ENCODE data around the gene LAMC3.
A peak's percentile ranks its signal among the peaks of the same experiment; 100 is the strongest.
"Not testable (repeated sequence)": the region's sequence is repeated elsewhere in the genome, so short reads cannot be mapped to it uniquely, and the experiment has no call there.

The LAMC3 gene

GRCh38 chr9:130999245-130999623 lies 9.7 kb upstream of the LAMC3 start:
- no peaks in the 10 kb centered on the region for H3K9me3 Mint-ChIP-seq
- no peak overlapping the region for H3K4me3 Mint-ChIP-seq

GRCh38 chr9:131000526-131000925 lies 8.4 kb upstream of the LAMC3 start:
- peaks cover 0 to 37% of the 10 kb centered on the region in 2 donors for H3K27me3 Mint-ChIP-seq
- ATAC-seq (replicated peaks); H3K9me3 Mint-ChIP-seq; H3K4me1 Mint-ChIP-seq (ENCODE audit: low read depth in 2 of 2); DNase-seq; H3K4me3 Mint-ChIP-seq; H3K36me3 Mint-ChIP-seq (ENCODE audit: insufficient read depth); H3K27ac Mint-ChIP-seq: not testable (repeated sequence)

More at GRCh38 chr9:130999245-130999623, 9.7 kb upstream of the LAMC3 start:
- ATAC-seq (replicated peaks) (no peak), DNase-seq (no peak)
- H3K36me3 Mint-ChIP-seq (ENCODE audit: insufficient read depth): no peaks in the 10 kb centered on the region
- no peak overlapping the region for H3K27ac Mint-ChIP-seq
- peaks cover 10 to 37% of the 10 kb centered on the region in 2 donors for H3K27me3 Mint-ChIP-seq
- peaks cover 3 to 9% of the 10 kb centered on the region in 2 donors for H3K4me1 Mint-ChIP-seq (ENCODE audit: low read depth in 2 of 2)

- H3K27me3 Mint-ChIP-seq: peaks cover 0 to 37% of the 10 kb centered on the region in 2 donors
- ATAC-seq (replicated peaks): no peak
Measured at GRCh38 chr9:131001021-131001420, 8.0 kb upstream of the LAMC3 start.

GRCh38 chr9:131001990-131002389 lies 7.0 kb upstream of the LAMC3 start:
- peaks cover 0 to 37% of the 10 kb centered on the region in 2 donors for H3K27me3 Mint-ChIP-seq
- DNase-seq (no peak), ATAC-seq (replicated peaks) (no peak)
- H3K9me3 Mint-ChIP-seq: no peaks in the 10 kb centered on the region
- peaks cover 0 to 3% of the 10 kb centered on the region in 2 donors for H3K4me1 Mint-ChIP-seq (ENCODE audit: low read depth in 2 of 2)
- H3K27ac Mint-ChIP-seq: no peak overlapping the region
- peaks cover 2% of the 10 kb centered on the region for H3K36me3 Mint-ChIP-seq (ENCODE audit: insufficient read depth)
- H3K4me3 Mint-ChIP-seq: no peak overlapping the region

More at GRCh38 chr9:131001021-131001420, 8.0 kb upstream of the LAMC3 start:
- H3K4me1 Mint-ChIP-seq (ENCODE audit: low read depth in 2 of 2): peaks cover 0 to 3% of the 10 kb centered on the region in 2 donors
- no peak overlapping the region for H3K27ac Mint-ChIP-seq
- H3K9me3 Mint-ChIP-seq: no peaks in the 10 kb centered on the region
- H3K4me3 Mint-ChIP-seq: no peak overlapping the region
- H3K36me3 Mint-ChIP-seq (ENCODE audit: insufficient read depth): no peaks in the 10 kb centered on the region
- no peak for DNase-seq

- Mint-ChIP-seq H3K27ac (no peak overlapping the region), H3K27me3 (peaks cover 24 to 41% of the 10 kb centered on the region in 2 donors), H3K4me1 (ENCODE audit: low read depth in 2 of 2) (peaks cover 0 to 1% of the 10 kb centered on the region in 2 donors), H3K36me3 (ENCODE audit: insufficient read depth) (peaks cover 5% of the 10 kb centered on the region), H3K9me3 (no peaks in the 10 kb centered on the region), H3K4me3 (no peak overlapping the region)
- DNase-seq (no peak), ATAC-seq (replicated peaks) (no peak)
Measured at GRCh38 chr9:131006601-131007000, 2.4 kb upstream of the LAMC3 start.

GRCh38 chr9:131008086-131008485 lies 888 bp upstream of the LAMC3 start:
- ATAC-seq (replicated peaks): no peak
- Mint-ChIP-seq H3K36me3 (ENCODE audit: insufficient read depth) (peaks cover 5% of the 10 kb centered on the region), H3K4me1 (ENCODE audit: low read depth in 2 of 2) (peaks cover 0 to 1% of the 10 kb centered on the region in 2 donors), H3K9me3 (no peaks in the 10 kb centered on the region), H3K4me3 (peak overlapping the region in 1 of 2 donors; percentile 12), H3K27me3 (peaks cover 25 to 56% of the 10 kb centered on the region in 2 donors), H3K27ac (no peak overlapping the region)
- no peak for DNase-seq

GRCh38 chr9:131008563-131008908 lies 438 bp upstream of the LAMC3 start:
- Mint-ChIP-seq H3K27ac (no peak overlapping the region), H3K4me1 (ENCODE audit: low read depth in 2 of 2) (peaks cover 0 to 1% of the 10 kb centered on the region in 2 donors), H3K4me3 (peak overlapping the region in 1 of 2 donors; percentile 12), H3K27me3 (peaks cover 25 to 60% of the 10 kb centered on the region in 2 donors), H3K36me3 (ENCODE audit: insufficient read depth) (peaks cover 5% of the 10 kb centered on the region), H3K9me3 (no peaks in the 10 kb centered on the region)
- DNase-seq (no peak), ATAC-seq (replicated peaks) (no peak)

GRCh38 chr9:131010482-131011273 lies 1.7 kb downstream of the LAMC3 start:
- Mint-ChIP-seq H3K9me3 (no peaks in the 10 kb centered on the region), H3K4me1 (ENCODE audit: low read depth in 2 of 2) (peaks cover 0 to 1% of the 10 kb centered on the region in 2 donors), H3K4me3 (no peak overlapping the region), H3K27me3 (peaks cover 25 to 81% of the 10 kb centered on the region in 2 donors), H3K36me3 (ENCODE audit: insufficient read depth) (peaks cover 5% of the 10 kb centered on the region), H3K27ac (no peak overlapping the region)
- DNase-seq (no peak), ATAC-seq (replicated peaks) (no peak)

- peaks cover 5% of the 10 kb centered on the region for H3K36me3 Mint-ChIP-seq (ENCODE audit: insufficient read depth)
- peaks cover 33 to 89% of the 10 kb centered on the region in 2 donors for H3K27me3 Mint-ChIP-seq
- DNase-seq (no peak), ATAC-seq (replicated peaks) (no peak)
- H3K27ac Mint-ChIP-seq: no peak overlapping the region
- peaks cover 0 to 1% of the 10 kb centered on the region in 2 donors for H3K4me1 Mint-ChIP-seq (ENCODE audit: low read depth in 2 of 2)
- no peaks in the 10 kb centered on the region for H3K9me3 Mint-ChIP-seq
- no peak overlapping the region for H3K4me3 Mint-ChIP-seq
Measured at GRCh38 chr9:131011274-131012022, 2.5 kb downstream of the LAMC3 start.

- peaks cover 35 to 93% of the 10 kb centered on the region in 2 donors for H3K27me3 Mint-ChIP-seq
- DNase-seq (no peak), ATAC-seq (replicated peaks) (no peak)
- peaks cover 0 to 1% of the 10 kb centered on the region in 2 donors for H3K4me1 Mint-ChIP-seq (ENCODE audit: low read depth in 2 of 2)
- H3K9me3 Mint-ChIP-seq: no peaks in the 10 kb centered on the region
- peaks cover 4% of the 10 kb centered on the region for H3K36me3 Mint-ChIP-seq (ENCODE audit: insufficient read depth)
- no peak overlapping the region for H3K4me3 Mint-ChIP-seq
- no peak overlapping the region for H3K27ac Mint-ChIP-seq
Measured at GRCh38 chr9:131012023-131012334, 3.0 kb downstream of the LAMC3 start.

- no peaks in the 10 kb centered on the region for H3K36me3 Mint-ChIP-seq (ENCODE audit: insufficient read depth)
- no peak overlapping the region for H3K4me3 Mint-ChIP-seq
- no peak overlapping the region for H3K27ac Mint-ChIP-seq
Measured at GRCh38 chr9:131012396-131012917, 3.5 kb downstream of the LAMC3 start.

GRCh38 chr9:131013015-131013755 lies 4.2 kb downstream of the LAMC3 start:
- no peak overlapping the region for H3K27ac Mint-ChIP-seq
- peaks cover 38 to 91% of the 10 kb centered on the region in 2 donors for H3K27me3 Mint-ChIP-seq
- peaks cover 0 to 1% of the 10 kb centered on the region in 2 donors for H3K4me1 Mint-ChIP-seq (ENCODE audit: low read depth in 2 of 2)
- H3K9me3 Mint-ChIP-seq: no peaks in the 10 kb centered on the region
- ATAC-seq (replicated peaks): no peak
- no peak for DNase-seq
- H3K4me3 Mint-ChIP-seq: no peak overlapping the region
- H3K36me3 Mint-ChIP-seq (ENCODE audit: insufficient read depth): no peaks in the 10 kb centered on the region

More at GRCh38 chr9:131012396-131012917, 3.5 kb downstream of the LAMC3 start:
- Mint-ChIP-seq H3K27me3 (peaks cover 38 to 97% of the 10 kb centered on the region in 2 donors), H3K4me1 (ENCODE audit: low read depth in 2 of 2) (peaks cover 0 to 1% of the 10 kb centered on the region in 2 donors), H3K9me3 (no peaks in the 10 kb centered on the region)
- no peak for ATAC-seq (replicated peaks)
- DNase-seq: no peak

All from effector memory CD8-positive, alpha-beta T cell (primary cell).